Measurements from ENCODE around the gene MPDZ. TPM values are rescaled to one million over a fixed set of nuclear protein-coding genes. Genes with fewer than 3 reads are reported as not detected.

MPDZ gene
- total and polyA plus RNA-seq, 2 of the 4 experiments (the other 2 are of a cell fraction): 18.8 to 39.3 TPM

- dilution Hi-C loops (cut with HindIII; ENCODE audit: low sequenced_read_pairs, unreplicated experiment): no loop called here
- H3K9ac ChIP-seq (ENCODE audit: low read depth, low read length): no peak overlapping the region
- no peak overlapping the region for H2BK20ac ChIP-seq (ENCODE audit: low read depth, low read length)
- no peaks in the 10 kb centered on the region for H4K20me1 ChIP-seq (ENCODE audit: insufficient read depth, low read length)
- no peaks in the 10 kb centered on the region for H3K79me1 ChIP-seq (ENCODE audit: low read depth in 1 of 2, low read length in 2 of 2)
- H2AK9ac ChIP-seq (replicated peaks; ENCODE audit: low read depth, low read length, poor library complexity): no peak overlapping the region
- H4K5ac ChIP-seq (ENCODE audit: low read depth, low read length): no peak overlapping the region
- H3K56ac ChIP-seq (ENCODE audit: extremely low read depth, insufficient read depth, low read length): no peak overlapping the region
- H3K18ac ChIP-seq (ENCODE audit: low read depth, low read length): no peak overlapping the region
- H4K91ac ChIP-seq (ENCODE audit: insufficient read depth, low read depth, low read length): no peak overlapping the region
- H2BK120ac ChIP-seq (ENCODE audit: low read depth, low read length): no peak overlapping the region
- H3K9me1 ChIP-seq (ENCODE audit: insufficient read depth, low read length): no peaks in the 10 kb centered on the region
- POLR2A ChIA-PET (ENCODE audit: unreplicated experiment): no interaction called here
- H3K4me1 ChIP-seq (ENCODE audit: control insufficient read depth, insufficient read depth, low read length): no peaks in the 10 kb centered on the region
- H2BK5ac ChIP-seq (ENCODE audit: low read depth, low read length, poor library complexity, severe bottlenecking): no peak overlapping the region
- H3K4ac ChIP-seq (ENCODE audit: low read depth, low read length): no peak overlapping the region
- TF ChIP-seq RCOR1 (IDR thresholded peaks at IDR 0.05; ENCODE audit: insufficient replicate concordance, low read length) (no peak), CHD1 (IDR thresholded peaks at IDR 0.05; ENCODE audit: low read depth, low read length) (no peak), SMC3 (IDR thresholded peaks at IDR 0.05; ENCODE audit: low read depth, low read length) (no peak), RAD21 (IDR thresholded peaks at IDR 0.05; ENCODE audit: low read length) (no peak), MXI1 (IDR thresholded peaks at IDR 0.05; ENCODE audit: borderline replicate concordance, low read depth, low read length) (no peak), USF2 (IDR thresholded peaks at IDR 0.05; ENCODE audit: low read depth, low read length) (no peak)
- ATAC-seq (ENCODE audit: low read depth): no peak
- no peak overlapping the region for H3K23ac ChIP-seq (ENCODE audit: low read depth, low read length)
- no peaks in the 10 kb centered on the region for H3K9me3 ChIP-seq (ENCODE audit: control insufficient read depth, insufficient read depth, low read length)
- intact Hi-C loops (cut with micrococcal nuclease): no loop called here
- CTCF ChIA-PET: no interaction called here
- BruUV-seq (replicated peaks): no TSS peak
- no peak overlapping the region for H4K8ac ChIP-seq (ENCODE audit: low read depth in 2 of 2, low read length in 2 of 2)
- no peak overlapping the region for H3K27ac ChIP-seq (ENCODE audit: insufficient read depth, low read length)
- H2AK5ac ChIP-seq (ENCODE audit: low read depth, low read length): no peak overlapping the region
- no peak overlapping the region for H2AFZ ChIP-seq (replicated peaks; ENCODE audit: low read length, poor library complexity)
- no peak overlapping the region for H3K4me3 ChIP-seq (ENCODE audit: insufficient read depth, low read depth, low read length)
- peaks cover 2% of the 10 kb centered on the region; the same call in 1 of the 2 replicates for H3K36me3 ChIP-seq (ENCODE audit: control insufficient read depth, insufficient read depth, low read length)
- H3K4me2 ChIP-seq (ENCODE audit: low read depth, low read length): no peak overlapping the region
- no peaks in the 10 kb centered on the region for H3K27me3 ChIP-seq (ENCODE audit: control insufficient read depth, insufficient read depth, low read length)
- whole genome bisulfite sequencing, 2 experiments (ENCODE audit: extremely low coverage in 2 of 2, insufficient read length in 1 of 2): no CpG with 5 or more reads among the region's 1 CpG
- DNase-seq: no peak
- in situ Hi-C loops (cut with MboI; ENCODE audit: low sequenced_read_pairs): no loop called here
- no peak overlapping the region for H2BK15ac ChIP-seq (ENCODE audit: low read depth, low read length)
- no peak overlapping the region for H3K14ac ChIP-seq (replicated peaks; ENCODE audit: low read depth, low read length)
Observed at GRCh38 chr9:13234932-13235331, 44.6 kb downstream of the MPDZ start.
